Measurements from ENCODE around the gene GIPC3. TPM values are rescaled to one million over a fixed set of nuclear protein-coding genes. Genes with fewer than 3 reads are reported as not detected.

GIPC3 gene
- total and polyA plus RNA-seq, 12 donors = 0.33 to 5.9 (median 3.2) TPM

DNA sequence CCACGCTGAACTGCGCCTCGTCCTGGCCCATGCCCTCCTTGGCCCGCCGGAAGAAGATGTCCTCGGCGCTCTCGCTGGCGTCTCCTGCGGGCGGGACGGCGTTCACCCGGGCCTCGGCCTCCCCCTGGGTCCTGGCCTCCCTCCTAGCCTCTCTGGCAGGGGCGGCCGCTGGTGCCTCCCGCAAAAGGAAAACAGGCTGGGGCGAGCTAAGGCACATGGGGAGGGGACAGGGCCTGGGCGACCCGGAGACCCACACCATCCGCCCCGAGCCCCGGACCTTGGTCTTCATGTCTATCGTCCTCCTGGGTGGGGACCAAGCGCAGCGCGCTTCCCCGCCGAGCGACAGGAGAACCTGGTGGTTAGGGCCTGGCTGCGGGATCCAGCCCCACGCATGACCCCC lies 27.1 kb downstream of the GIPC3 start:
- no peak for TF ChIP-seq POLR2A (IDR thresholded peaks at IDR 0.05)
- TF ChIP-seq, protein P1, sequence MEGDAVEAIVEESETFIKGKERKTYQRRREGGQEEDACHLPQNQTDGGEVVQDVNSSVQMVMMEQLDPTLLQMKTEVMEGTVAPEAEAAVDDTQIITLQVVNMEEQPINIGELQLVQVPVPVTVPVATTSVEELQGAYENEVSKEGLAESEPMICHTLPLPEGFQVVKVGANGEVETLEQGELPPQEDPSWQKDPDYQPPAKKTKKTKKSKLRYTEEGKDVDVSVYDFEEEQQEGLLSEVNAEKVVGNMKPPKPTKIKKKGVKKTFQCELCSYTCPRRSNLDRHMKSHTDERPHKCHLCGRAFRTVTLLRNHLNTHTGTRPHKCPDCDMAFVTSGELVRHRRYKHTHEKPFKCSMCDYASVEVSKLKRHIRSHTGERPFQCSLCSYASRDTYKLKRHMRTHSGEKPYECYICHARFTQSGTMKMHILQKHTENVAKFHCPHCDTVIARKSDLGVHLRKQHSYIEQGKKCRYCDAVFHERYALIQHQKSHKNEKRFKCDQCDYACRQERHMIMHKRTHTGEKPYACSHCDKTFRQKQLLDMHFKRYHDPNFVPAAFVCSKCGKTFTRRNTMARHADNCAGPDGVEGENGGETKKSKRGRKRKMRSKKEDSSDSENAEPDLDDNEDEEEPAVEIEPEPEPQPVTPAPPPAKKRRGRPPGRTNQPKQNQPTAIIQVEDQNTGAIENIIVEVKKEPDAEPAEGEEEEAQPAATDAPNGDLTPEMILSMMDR (IDR thresholded peaks at IDR 0.05) = no peak
- no peak overlapping the region for H3K4me3 ChIP-seq
- no peaks in the 10 kb centered on the region for H3K9me3 ChIP-seq (replicated peaks in 1 of 3)
- WGBS, 4 donors = 92 to 98% (median 97%) methylated on average over 15 to 33 of the region's 33 CpGs; no CpG with 5 or more reads in 1 of the 4 donors
- no peak for DNase-seq
- intact Hi-C loops (cut with DNase I) = loop anchor here in 1 of 2 donors (5.0 kb wide), 1 partner anchor 65 kb away; no protein-coding TSS in a partner anchor
- H3K27ac ChIP-seq = no peak overlapping the region
- peaks cover 0 to 18% of the 10 kb centered on the region in 2 donors for H3K36me3 ChIP-seq (replicated peaks in 1 of 2)
- H3K27me3 ChIP-seq = no peaks in the 10 kb centered on the region
- peaks cover 23 to 30% of the 10 kb centered on the region in 2 donors for H3K4me1 ChIP-seq (replicated peaks in 1 of 2)

DNA sequence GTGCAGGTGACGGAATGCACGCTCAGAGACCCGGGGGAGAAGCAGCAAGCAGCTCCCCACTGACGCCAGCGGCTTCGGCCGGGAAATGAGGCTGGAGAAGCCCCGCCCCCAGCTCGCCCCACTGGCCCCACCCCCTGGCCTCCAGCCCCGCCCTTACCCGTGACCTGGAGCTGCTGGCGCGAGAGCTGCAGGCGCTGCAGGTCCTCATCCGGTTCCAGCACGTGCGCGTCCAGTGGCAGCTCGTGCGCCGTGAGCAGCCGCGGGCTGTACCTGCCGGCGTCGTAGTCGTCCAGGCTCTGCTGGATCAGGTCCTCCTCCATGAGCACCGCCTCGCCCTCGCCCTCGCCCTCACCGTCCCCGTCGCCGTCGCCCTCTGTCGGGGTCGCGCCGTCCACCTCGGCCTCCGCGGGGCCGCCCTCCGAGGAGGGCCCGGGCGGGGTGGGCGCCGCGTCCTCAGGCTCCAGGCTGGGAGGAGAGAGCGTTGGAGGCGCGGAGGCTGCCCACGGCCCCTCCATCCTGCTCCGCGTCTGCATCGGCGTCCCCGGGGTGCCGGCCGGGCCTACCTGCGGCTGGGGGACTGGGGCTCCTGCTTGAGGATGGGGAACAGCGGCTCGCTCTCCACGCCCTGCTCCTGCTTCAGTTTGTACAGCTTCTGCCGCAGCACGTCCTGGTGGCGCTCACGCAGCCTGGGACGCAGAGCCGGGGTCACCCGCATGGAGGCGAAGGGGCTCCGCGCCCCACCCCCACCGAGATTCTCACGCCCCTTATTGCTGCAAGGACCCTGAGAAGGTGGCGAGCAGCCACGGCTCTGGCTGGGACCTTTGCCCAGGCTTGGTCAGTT lies 27.8 kb downstream of the GIPC3 start:
- 84 to 89% (median 87%) methylated on average over 12 to 79 of the region's 79 CpGs for WGBS, 4 donors
- Histone ChIP-seq H3K9me3 (replicated peaks in 1 of 3) (no peaks in the 10 kb centered on the region), H3K27ac (peak overlapping the region in 1 of 5 donors; percentile 10), H3K36me3 (replicated peaks in 1 of 2) (peaks cover 0 to 18% of the 10 kb centered on the region in 2 donors), H3K4me1 (replicated peaks in 1 of 2) (peaks cover 15 to 22% of the 10 kb centered on the region in 2 donors), H3K27me3 (no peaks in the 10 kb centered on the region), H3K4me3 (no peak overlapping the region)
- TF ChIP-seq, protein P1 (IDR thresholded peaks at IDR 0.05) = no peak
- no peak for TF ChIP-seq POLR2A (IDR thresholded peaks at IDR 0.05)
- intact Hi-C loops (cut with DNase I) = loop anchor here in 1 of 2 donors (5.0 kb wide), 1 partner anchor 66 kb away; no protein-coding TSS in a partner anchor
- DNase-seq = peak in 3 of 7 donors; percentile 14 to 35 (median 30)

DNA sequence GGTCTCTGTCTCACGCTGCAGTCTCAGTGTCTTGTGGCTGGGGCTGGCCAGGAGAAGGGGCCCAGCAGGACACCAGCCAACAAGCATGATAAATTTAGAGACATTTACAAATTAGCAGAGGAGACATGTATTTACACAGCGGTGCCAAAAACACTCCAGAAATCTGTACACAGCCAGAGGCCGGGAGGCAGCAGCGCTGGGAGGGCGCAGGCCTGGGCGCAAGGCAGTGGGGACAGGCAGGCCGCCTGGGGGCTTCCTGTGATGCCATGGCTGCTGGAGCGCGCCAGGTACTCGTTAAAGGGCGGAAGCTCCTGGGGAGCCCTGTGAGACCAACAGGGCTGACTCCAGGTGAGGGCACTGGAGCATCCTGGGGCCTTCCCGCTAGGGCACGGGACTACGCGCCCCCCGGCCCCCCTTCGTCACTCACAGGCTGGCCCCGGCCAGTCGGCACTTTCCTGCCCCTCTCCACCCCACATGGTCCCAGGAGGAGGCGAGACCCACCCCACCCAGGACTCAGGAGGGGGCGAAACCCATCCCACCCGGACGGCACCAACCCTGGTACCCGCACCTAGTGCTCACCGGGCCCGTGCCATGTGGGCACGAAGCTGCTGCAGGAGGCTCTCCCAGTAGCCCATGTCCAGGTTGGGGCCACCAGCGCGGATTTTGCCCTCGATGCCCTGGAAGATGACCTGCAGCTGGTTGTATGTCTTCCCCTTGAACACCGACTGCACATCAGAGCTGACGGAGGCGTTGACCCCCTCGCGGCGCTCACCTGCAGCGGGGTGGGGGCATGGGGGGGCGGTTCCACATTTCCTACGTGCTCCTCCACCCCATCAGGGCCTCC lies 28.8 kb downstream of the GIPC3 start:
- peak in 1 of 7 donors; percentile 15 for DNase-seq
- TF ChIP-seq, protein P1 (IDR thresholded peaks at IDR 0.05) = no peak
- no peak for TF ChIP-seq POLR2A (IDR thresholded peaks at IDR 0.05)
- Histone ChIP-seq H3K9me3 (replicated peaks in 1 of 3) (no peaks in the 10 kb centered on the region), H3K27ac (no peak overlapping the region), H3K27me3 (no peaks in the 10 kb centered on the region), H3K4me3 (no peak overlapping the region), H3K4me1 (replicated peaks in 1 of 2) (peaks cover 7 to 17% of the 10 kb centered on the region in 2 donors), H3K36me3 (replicated peaks in 1 of 2) (peaks cover 0 to 18% of the 10 kb centered on the region in 2 donors)
- 81 to 91% (median 87%) methylated on average over 26 to 39 of the region's 39 CpGs for WGBS, 4 donors
- intact Hi-C loops (cut with DNase I) = loop anchor here in 1 of 2 donors (5.0 kb wide), 1 partner anchor 67 kb away; no protein-coding TSS in a partner anchor

All from adrenal gland (tissue), 12 donors.